Measurements from ENCODE around the gene CCDC51.
"Not testable (repeated sequence)": the region's sequence is repeated elsewhere in the genome, so short reads cannot be mapped to it uniquely, and the experiment has no call there.

CCDC51 gene

GRCh38 chr3:48404440-48405342, 35.2 kb downstream of the CCDC51 start:
- peak; percentile 36 for DNase-seq

- peak; percentile 52 for DNase-seq
Observed at GRCh38 chr3:48403533-48404439, 36.1 kb downstream of the CCDC51 start.

GRCh38 chr3:48402907-48403306, 37.0 kb downstream of the CCDC51 start:
- DNase-seq: no peak

GRCh38 chr3:48402281-48402732, 37.6 kb downstream of the CCDC51 start:
- peak; percentile 39 for DNase-seq

GRCh38 chr3:48401434-48401901, 38.5 kb downstream of the CCDC51 start:
- not testable (repeated sequence) for DNase-seq

- peak; percentile 85 for DNase-seq
Observed at GRCh38 chr3:48400824-48401433, 39.0 kb downstream of the CCDC51 start.

DNA sequence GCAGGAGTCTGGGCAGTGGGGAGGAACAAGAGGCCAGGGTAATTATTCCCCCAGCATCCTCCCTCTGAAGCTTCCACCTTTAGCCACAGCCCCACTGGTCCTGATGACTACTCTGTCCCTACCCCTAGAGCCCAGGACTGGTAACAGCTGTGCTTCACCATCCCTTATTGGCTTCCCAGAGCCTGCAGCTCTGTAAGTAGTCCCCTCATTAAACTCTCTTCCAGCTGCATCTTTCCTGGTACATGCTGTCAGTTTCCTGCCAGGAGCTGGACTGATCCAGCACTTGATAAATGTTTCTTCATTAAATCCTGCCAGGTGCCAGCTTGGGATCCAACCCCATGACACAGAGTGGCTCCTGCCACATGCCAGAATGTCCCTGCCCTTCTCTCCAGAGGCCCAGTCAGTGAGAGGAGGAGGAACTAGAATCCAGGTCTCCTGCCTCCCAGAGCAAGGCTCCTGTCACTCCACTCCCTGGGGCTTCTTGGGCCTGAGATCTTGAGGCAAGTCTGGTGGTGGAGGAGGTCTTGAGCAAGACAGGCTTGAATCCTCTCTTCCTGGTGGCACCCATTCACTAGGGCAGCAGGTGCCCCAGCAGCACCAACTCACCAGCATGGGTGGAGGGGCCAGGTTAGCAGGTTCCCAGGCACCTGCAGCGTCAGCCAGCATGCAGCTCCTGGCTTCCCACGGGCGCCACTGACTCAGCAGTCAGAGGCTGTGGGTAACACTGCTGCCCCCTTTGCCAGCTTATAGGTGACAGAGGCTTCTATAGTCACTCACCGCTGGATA, 40.3 kb downstream of the CCDC51 start:
- no peak for DNase-seq

DNA sequence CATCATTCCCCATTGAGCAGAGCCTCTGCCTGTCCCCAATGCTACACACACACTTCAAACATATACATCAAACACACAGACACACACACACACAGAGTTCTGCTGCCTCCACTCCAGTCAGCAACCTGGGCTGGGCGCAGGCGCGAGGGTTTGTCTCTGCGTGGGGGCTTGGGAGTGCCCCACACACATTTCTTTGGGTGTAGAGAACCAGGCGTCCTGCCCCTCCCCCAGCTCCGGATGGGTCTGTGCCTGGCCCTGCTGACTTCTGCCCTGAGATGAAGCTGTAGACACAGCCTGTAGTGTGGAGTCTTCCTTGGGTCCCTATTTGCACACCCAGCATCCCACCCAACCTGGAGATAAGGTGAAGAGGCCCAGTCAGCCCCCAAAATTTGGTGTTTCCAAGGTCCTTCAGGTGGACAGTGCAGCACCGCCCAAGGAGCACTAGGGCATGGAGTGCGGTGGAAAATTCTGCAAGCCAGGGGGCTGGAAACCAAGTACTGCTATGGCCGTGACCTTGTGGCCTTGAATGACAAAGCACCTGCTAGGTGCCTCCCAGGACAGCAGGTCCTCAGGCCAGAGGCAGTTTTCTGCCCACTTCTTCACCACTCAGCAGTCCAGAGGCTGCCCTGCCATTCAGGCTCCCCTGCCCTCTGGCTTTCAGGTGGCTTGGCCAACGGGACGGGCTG, 41.1 kb downstream of the CCDC51 start:
- no peak for DNase-seq

- no peak for DNase-seq
Observed at GRCh38 chr3:48397767-48398681, 41.9 kb downstream of the CCDC51 start.

DNA sequence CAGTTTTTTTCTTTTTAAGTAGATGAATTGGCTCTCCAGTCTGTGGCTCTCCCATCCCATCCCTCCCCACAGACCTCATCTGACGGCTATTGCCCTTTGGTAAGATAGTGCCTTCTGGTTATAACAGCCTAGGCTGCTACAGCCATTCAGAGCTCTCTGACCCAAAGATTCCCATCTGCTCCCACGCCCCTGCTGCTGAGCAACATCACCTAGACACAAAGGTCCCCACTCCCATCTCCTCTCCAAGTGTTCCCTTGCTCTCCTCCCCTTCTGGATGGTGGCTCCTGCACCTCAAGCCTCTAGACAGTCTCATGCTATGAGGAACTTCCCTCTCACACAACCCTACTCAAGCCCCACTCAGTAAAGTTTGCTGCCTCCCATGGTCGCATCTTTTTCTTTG, 44.2 kb downstream of the CCDC51 start:
- DNase-seq: peak; percentile 55

- DNase-seq: no peak
Observed at GRCh38 chr3:48394391-48394790, 45.5 kb downstream of the CCDC51 start.

GRCh38 chr3:48388966-48389365, 51.0 kb downstream of the CCDC51 start:
- DNase-seq: no peak

GRCh38 chr3:48387634-48388033, 52.3 kb downstream of the CCDC51 start:
- no peak for DNase-seq
